ENCODE data around the gene SYDE1.

The SYDE1 gene

GRCh38 chr19:15120135-15121026 is 13.2 kb downstream of the SYDE1 start:
- no peak for TF ChIP-seq POLR2AphosphoS5 (IDR thresholded peaks at IDR 0.05; ENCODE audit: low read depth, low read length)
- no peak for TF ChIP-seq POLR2A (IDR thresholded peaks at IDR 0.05; ENCODE audit: low read depth, low read length)
- TF ChIP-seq TAF1 (IDR thresholded peaks at IDR 0.05; ENCODE audit: borderline replicate concordance, low read depth, low read length), result no peak
- DNase-seq (ENCODE audit: insufficient read length) (no peak), FAIRE-seq (no peak)

GRCh38 chr19:15122331-15123030 is 15.3 kb downstream of the SYDE1 start:
- TF ChIP-seq TAF1 (IDR thresholded peaks at IDR 0.05; ENCODE audit: borderline replicate concordance, low read depth, low read length) (no peak), POLR2A (IDR thresholded peaks at IDR 0.05; ENCODE audit: low read depth, low read length) (no peak), POLR2AphosphoS5 (IDR thresholded peaks at IDR 0.05; ENCODE audit: low read depth, low read length) (no peak)
- no peak for DNase-seq (ENCODE audit: insufficient read length)
- no peak for FAIRE-seq

- DNase-seq (ENCODE audit: insufficient read length) (no peak), FAIRE-seq (no peak)
- TF ChIP-seq POLR2A (IDR thresholded peaks at IDR 0.05; ENCODE audit: low read depth, low read length), result no peak
- TF ChIP-seq TAF1 (IDR thresholded peaks at IDR 0.05; ENCODE audit: borderline replicate concordance, low read depth, low read length), result no peak
Measured at GRCh38 chr19:15123031-15123890, 16.1 kb downstream of the SYDE1 start.

- no peak for FAIRE-seq
- no peak for DNase-seq (ENCODE audit: insufficient read length)
- no peak for TF ChIP-seq POLR2A (IDR thresholded peaks at IDR 0.05; ENCODE audit: low read depth, low read length)
- no peak for TF ChIP-seq POLR2AphosphoS5 (IDR thresholded peaks at IDR 0.05; ENCODE audit: low read depth, low read length)
- TF ChIP-seq TAF1 (IDR thresholded peaks at IDR 0.05; ENCODE audit: borderline replicate concordance, low read depth, low read length), result no peak
Measured at GRCh38 chr19:15123900-15124299, 16.7 kb downstream of the SYDE1 start.

GRCh38 chr19:15124572-15125231 is 17.5 kb downstream of the SYDE1 start:
- DNase-seq (ENCODE audit: insufficient read length) (peak; percentile 28), FAIRE-seq (no peak)
- TF ChIP-seq TAF1 (IDR thresholded peaks at IDR 0.05; ENCODE audit: borderline replicate concordance, low read depth, low read length) (no peak), POLR2AphosphoS5 (IDR thresholded peaks at IDR 0.05; ENCODE audit: low read depth, low read length) (no peak), POLR2A (IDR thresholded peaks at IDR 0.05; ENCODE audit: low read depth, low read length) (no peak)

- DNase-seq (ENCODE audit: insufficient read length) (peak; percentile 97), FAIRE-seq (peak; percentile 98)
- TF ChIP-seq POLR2AphosphoS5 (IDR thresholded peaks at IDR 0.05; ENCODE audit: low read depth, low read length) (peak; percentile 89), POLR2A (IDR thresholded peaks at IDR 0.05; ENCODE audit: low read depth, low read length) (peak; percentile 86), TAF1 (IDR thresholded peaks at IDR 0.05; ENCODE audit: borderline replicate concordance, low read depth, low read length) (0 out of 2 replicates have a peak, but pooled peaks have one; percentile 13)
Measured at GRCh38 chr19:15125232-15126067, 18.2 kb downstream of the SYDE1 start.

- DNase-seq (ENCODE audit: insufficient read length) (no peak), FAIRE-seq (peak; percentile 38)
- no peak for TF ChIP-seq POLR2AphosphoS5 (IDR thresholded peaks at IDR 0.05; ENCODE audit: low read depth, low read length)
- TF ChIP-seq POLR2A (IDR thresholded peaks at IDR 0.05; ENCODE audit: low read depth, low read length), result no peak
Measured at GRCh38 chr19:15126131-15126910, 19.1 kb downstream of the SYDE1 start.

- TF ChIP-seq TAF1 (IDR thresholded peaks at IDR 0.05; ENCODE audit: borderline replicate concordance, low read depth, low read length) (no peak), POLR2A (IDR thresholded peaks at IDR 0.05; ENCODE audit: low read depth, low read length) (no peak), POLR2AphosphoS5 (IDR thresholded peaks at IDR 0.05; ENCODE audit: low read depth, low read length) (no peak)
- DNase-seq (ENCODE audit: insufficient read length) (no peak), FAIRE-seq (no peak)
Measured at GRCh38 chr19:15128162-15128770, 21.1 kb downstream of the SYDE1 start.

Measured in GM12892 (cell line).